ENCODE data around the gene ETS1.

DNA sequence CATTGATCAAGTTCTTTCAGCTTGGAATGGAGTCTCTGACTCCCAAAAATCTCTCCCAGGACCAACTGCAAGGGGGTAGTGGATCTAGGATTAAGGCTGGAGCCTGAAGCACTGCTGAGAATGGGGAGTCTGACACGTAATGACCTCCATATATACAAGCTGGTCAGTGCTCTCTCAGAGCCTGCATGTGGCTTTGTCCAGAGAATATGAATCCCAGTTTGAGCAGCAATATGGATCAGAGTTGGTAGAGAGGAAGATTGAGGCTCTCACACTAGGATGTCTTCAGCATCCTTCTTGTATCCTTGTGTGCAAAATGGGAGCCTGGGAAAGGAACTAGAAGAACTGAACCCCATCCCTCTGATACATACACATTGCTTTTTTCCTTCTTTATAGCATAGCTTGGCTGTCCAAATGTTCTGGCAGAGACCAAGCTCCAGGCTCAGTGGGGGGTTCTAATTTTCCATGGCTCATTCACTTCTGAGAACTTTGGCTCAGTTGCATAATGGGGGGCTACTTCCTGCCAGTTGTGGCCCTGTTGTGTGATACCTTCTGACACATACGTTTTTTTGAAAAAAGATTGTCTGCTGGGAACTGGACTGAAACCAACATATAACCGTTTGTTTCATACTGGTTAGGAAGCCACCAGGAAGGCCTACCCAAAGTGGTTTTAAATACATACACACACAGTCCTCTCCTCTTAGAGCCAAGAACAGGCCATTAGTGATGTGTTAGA, 138.2 kb downstream of the ETS1 start:
- TF ChIP-seq BHLHE40 (IDR thresholded peaks at IDR 0.05; ENCODE audit: borderline replicate concordance) (no peak), TARDBP (IDR thresholded peaks at IDR 0.05) (no peak), FOXK2 (IDR thresholded peaks at IDR 0.05) (no peak), SP1 (IDR thresholded peaks at IDR 0.05) (no peak), ZNF384 (IDR thresholded peaks at IDR 0.05) (no peak), L3MBTL2 (conservative IDR thresholded peaks at IDR 0.05) (no peak)

All from HEK293T (cell line).